WTC11 (cell line): ENCODE results near the gene MCF2L. TPM values are rescaled to one million over a fixed set of nuclear protein-coding genes. Genes with fewer than 3 reads are reported as not detected.

Experiments
- ATAC-seq: fragments of 200-7000 bp; cut with Tn5 transposase; 2 replicates; pipeline ENCODE4 v1.10.0; 2021; ENCODE audit warnings: mild to moderate bottlenecking, moderate library complexity
- CTCF ChIA-PET: fragments of 300-600 bp; sonication (Branson Sonifier 250); formaldehyde crosslinking; loops from one replicate; lab custom pipeline; 2021; ENCODE audit warnings: antibody characterized with exemption; lab: Charles Lee
- POLR2A ChIA-PET: fragments of 350-600 bp; sonication (Branson Sonifier 250); formaldehyde crosslinking; loops from one replicate; lab custom pipeline; 2021; ENCODE audit warnings: antibody characterized with exemption; lab: Charles Lee
- DNase-seq: peaks from one replicate; pipeline ENCODE4 v3.0.0; 2021; ENCODE audit warnings: low spot score
- H3K27ac Mint-ChIP-seq: 2 replicates; pipeline ENCODE4 v1.8.0; 2021; ENCODE audit warnings: mixed read lengths
- H3K27me3 Mint-ChIP-seq: 2 replicates; pipeline ENCODE4 v1.8.0; 2021; ENCODE audit warnings: low read depth, mild to moderate bottlenecking, moderate library complexity, mixed read lengths
- H3K36me3 Mint-ChIP-seq: 2 replicates; pipeline ENCODE4 v1.8.0; 2021; ENCODE audit warnings: mixed read lengths
- H3K4me1 Mint-ChIP-seq: 2 replicates; pipeline ENCODE4 v1.8.0; 2022; ENCODE audit warnings: mixed read lengths
- H3K4me3 Mint-ChIP-seq: 2 replicates; pipeline ENCODE4 v1.8.0; 2021; ENCODE audit warnings: mild to moderate bottlenecking, moderate library complexity, mixed read lengths
- H3K9me3 Mint-ChIP-seq: 2 replicates; pipeline ENCODE4 v1.8.0; 2021; ENCODE audit warnings: mixed read lengths
- ATF1 ChIP-seq: sonication (generic); formaldehyde crosslinking; IDR thresholded peaks from 2 replicates; pipeline ENCODE4 v1.8.1; 2023; ENCODE audit warnings: mild to moderate bottlenecking, moderate library complexity, missing genetic modification reagents
- CREB1 ChIP-seq: sonication (generic); formaldehyde crosslinking; IDR thresholded peaks from 2 replicates; pipeline ENCODE4 v1.8.0; 2023; ENCODE audit warnings: mild to moderate bottlenecking, missing genetic modification reagents
- CTCF ChIP-seq: fragments of 200-600 bp; IDR thresholded peaks from 2 replicates; pipeline ENCODE4 v1.8.0; 2022; ENCODE audit warnings: antibody characterized with exemption
- E2F1 ChIP-seq: sonication (generic); formaldehyde crosslinking; IDR thresholded peaks from 2 replicates; pipeline ENCODE4 v1.8.0; 2022; ENCODE audit warnings: mild to moderate bottlenecking, missing genetic modification reagents
- FOXK1 ChIP-seq: sonication (generic); formaldehyde crosslinking; IDR thresholded peaks from 2 replicates; pipeline ENCODE4 v1.8.0; 2022; ENCODE audit warnings: mild to moderate bottlenecking, moderate library complexity, missing genetic modification reagents
- GRHL2 ChIP-seq: fragments of 250-450 bp; sonication (Bioruptor Pico); IDR thresholded peaks from 2 replicates; pipeline ENCODE4 v1.8.0; 2022; ENCODE audit warnings: mild to moderate bottlenecking, moderate library complexity; ENCODE audit not compliant: insufficient replicate concordance, severe bottlenecking
- GTF2I ChIP-seq: fragments of 250-450 bp; sonication (Bioruptor Pico); conservative IDR thresholded peaks from 2 replicates; pipeline ENCODE4 v1.4.0; 2021; ENCODE audit warnings: mild to moderate bottlenecking
- MLX ChIP-seq: sonication (generic); formaldehyde crosslinking; IDR thresholded peaks from 2 replicates; pipeline ENCODE4 v1.8.1; 2023; ENCODE audit warnings: mild to moderate bottlenecking, missing genetic modification reagents, moderate library complexity
- RELA ChIP-seq: sonication (generic); formaldehyde crosslinking; IDR thresholded peaks from 2 replicates; pipeline ENCODE4 v1.8.1; 2022; ENCODE audit warnings: missing genetic modification reagents, mild to moderate bottlenecking, borderline replicate concordance
- SMAD3 ChIP-seq: sonication (generic); formaldehyde crosslinking; IDR thresholded peaks from 2 replicates; pipeline ENCODE4 v1.8.0; 2022; ENCODE audit warnings: missing genetic modification reagents, mild to moderate bottlenecking, borderline replicate concordance
- SOX15 ChIP-seq: fragments of 250-450 bp; sonication (Bioruptor Pico); IDR thresholded peaks from 2 replicates; pipeline ENCODE4 v1.9.0; 2021; ENCODE audit warnings: mild to moderate bottlenecking
- STAT6 ChIP-seq: sonication (generic); formaldehyde crosslinking; conservative IDR thresholded peaks from 2 replicates; pipeline ENCODE4 v1.8.1; 2023; ENCODE audit warnings: mild to moderate bottlenecking, low read depth, missing genetic modification reagents, moderate library complexity
- TCF7 ChIP-seq: sonication (generic); formaldehyde crosslinking; IDR thresholded peaks from 2 replicates; pipeline ENCODE4 v1.8.0; 2022; ENCODE audit warnings: mild to moderate bottlenecking, low read depth, missing genetic modification reagents, moderate library complexity
- TEAD1 ChIP-seq: sonication (generic); formaldehyde crosslinking; IDR thresholded peaks from 2 replicates; pipeline ENCODE4 v1.8.0; 2022; ENCODE audit warnings: mild to moderate bottlenecking, missing genetic modification reagents
- TP53 ChIP-seq: sonication (generic); formaldehyde crosslinking; IDR thresholded peaks from 2 replicates; pipeline ENCODE4 v1.8.1; 2023; ENCODE audit warnings: mild to moderate bottlenecking, missing genetic modification reagents
- ZBTB21 ChIP-seq: sonication (generic); formaldehyde crosslinking; IDR thresholded peaks from 2 replicates; pipeline ENCODE4 v1.8.1; 2023; ENCODE audit warnings: mild to moderate bottlenecking, missing genetic modification reagents, borderline replicate concordance
- ZNF232 ChIP-seq: sonication (generic); formaldehyde crosslinking; IDR thresholded peaks from 2 replicates; pipeline ENCODE4 v1.8.0; 2022; ENCODE audit warnings: mild to moderate bottlenecking, missing genetic modification reagents
- ZNF396 ChIP-seq: fragments of 250-450 bp; sonication (Bioruptor Pico); IDR thresholded peaks from 2 replicates; pipeline ENCODE4 v1.8.0; 2021; ENCODE audit warnings: mild to moderate bottlenecking, moderate library complexity, borderline replicate concordance
- ZNF532 ChIP-seq: fragments of 250-450 bp; sonication (Bioruptor Pico); IDR thresholded peaks from 2 replicates; pipeline ENCODE4 v1.9.0; 2021; ENCODE audit warnings: mild to moderate bottlenecking, borderline replicate concordance
- total RNA-seq: library from RNA; stranded (reverse); gene quantifications from 3 replicates; pipeline ENCODE4 v1.2.3, GENCODE V29; 2021
- TF ChIP-seq, protein P1 (sequence below): sonication (generic); formaldehyde crosslinking; conservative IDR thresholded peaks from 2 replicates; pipeline ENCODE4 v1.8.1; 2022; ENCODE audit warnings: mild to moderate bottlenecking, missing genetic modification reagents
- TF ChIP-seq, protein P2 (sequence below): sonication (generic); formaldehyde crosslinking; IDR thresholded peaks from 2 replicates; pipeline ENCODE4 v1.8.1; 2023; ENCODE audit warnings: mild to moderate bottlenecking, missing genetic modification reagents

The MCF2L gene
- total RNA-seq, 1 experiment from 2014 or later = 34.8 TPM

DNA sequence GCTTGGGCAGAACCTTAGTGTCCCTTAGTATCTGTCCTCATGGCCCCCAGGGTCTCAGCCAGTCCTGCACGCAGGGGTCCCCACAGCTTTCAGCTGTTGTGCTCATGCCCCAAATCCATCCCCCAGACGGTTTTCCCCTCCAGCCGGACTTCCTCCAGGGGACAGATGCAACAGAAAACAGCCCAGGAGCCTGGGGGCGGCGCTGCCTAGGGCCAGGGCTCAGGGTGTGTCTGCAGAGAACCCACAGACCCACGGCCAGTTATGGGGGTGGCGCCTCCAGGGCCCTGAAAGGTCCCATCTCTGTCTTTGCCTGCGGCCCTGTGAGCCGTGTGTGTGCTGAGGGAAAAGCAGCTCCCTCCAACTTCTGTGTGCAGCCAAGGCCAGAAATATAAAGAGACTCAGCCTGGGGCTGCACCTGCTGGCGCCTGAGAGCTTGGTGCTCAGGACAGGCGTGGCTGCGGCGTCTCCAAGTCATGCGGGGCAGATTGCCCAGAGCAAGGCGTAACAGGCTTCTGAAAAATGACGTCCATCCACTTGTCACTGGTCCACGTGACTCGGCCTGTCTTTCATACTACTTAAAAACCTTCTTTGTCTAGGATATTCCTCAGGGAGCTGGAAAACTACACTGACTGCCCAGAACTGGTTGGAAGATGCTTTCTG lies 114.5 kb downstream of the MCF2L start:
- Mint-ChIP-seq H3K9me3 (no peaks in the 10 kb centered on the region), H3K27ac (no peak overlapping the region), H3K36me3 (peaks cover 6% of the 10 kb centered on the region), H3K27me3 (no peaks in the 10 kb centered on the region), H3K4me3 (no peak overlapping the region), H3K4me1 (no peaks in the 10 kb centered on the region)
- POLR2A ChIA-PET = no interaction called here
- TF ChIP-seq SOX15 (CRISPR knock-in tag) (no peak), MLX (no peak), TP53 (CRISPR knock-in tag) (no peak), RELA (CRISPR knock-in tag) (no peak), SMAD3 (CRISPR knock-in tag) (no peak), GRHL2 (CRISPR knock-in tag) (no peak), ZNF396 (no peak), TCF7 (CRISPR knock-in tag) (no peak), ZNF232 (CRISPR knock-in tag) (no peak), ZBTB21 (CRISPR knock-in tag) (no peak), CTCF (no peak), FOXK1 (CRISPR knock-in tag) (no peak), STAT6 (no peak), GTF2I (CRISPR knock-in tag) (no peak)
- TF ChIP-seq, protein P1, sequence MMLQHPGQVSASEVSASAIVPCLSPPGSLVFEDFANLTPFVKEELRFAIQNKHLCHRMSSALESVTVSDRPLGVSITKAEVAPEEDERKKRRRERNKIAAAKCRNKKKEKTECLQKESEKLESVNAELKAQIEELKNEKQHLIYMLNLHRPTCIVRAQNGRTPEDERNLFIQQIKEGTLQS (CRISPR knock-in tag) = no peak
- no peak for DNase-seq
- CTCF ChIA-PET = interaction anchor here (0.9 kb wide), 1 partner anchor 54 kb away, joined by 3 read pairs; no protein-coding TSS in a partner anchor
- no peak for ATAC-seq

DNA sequence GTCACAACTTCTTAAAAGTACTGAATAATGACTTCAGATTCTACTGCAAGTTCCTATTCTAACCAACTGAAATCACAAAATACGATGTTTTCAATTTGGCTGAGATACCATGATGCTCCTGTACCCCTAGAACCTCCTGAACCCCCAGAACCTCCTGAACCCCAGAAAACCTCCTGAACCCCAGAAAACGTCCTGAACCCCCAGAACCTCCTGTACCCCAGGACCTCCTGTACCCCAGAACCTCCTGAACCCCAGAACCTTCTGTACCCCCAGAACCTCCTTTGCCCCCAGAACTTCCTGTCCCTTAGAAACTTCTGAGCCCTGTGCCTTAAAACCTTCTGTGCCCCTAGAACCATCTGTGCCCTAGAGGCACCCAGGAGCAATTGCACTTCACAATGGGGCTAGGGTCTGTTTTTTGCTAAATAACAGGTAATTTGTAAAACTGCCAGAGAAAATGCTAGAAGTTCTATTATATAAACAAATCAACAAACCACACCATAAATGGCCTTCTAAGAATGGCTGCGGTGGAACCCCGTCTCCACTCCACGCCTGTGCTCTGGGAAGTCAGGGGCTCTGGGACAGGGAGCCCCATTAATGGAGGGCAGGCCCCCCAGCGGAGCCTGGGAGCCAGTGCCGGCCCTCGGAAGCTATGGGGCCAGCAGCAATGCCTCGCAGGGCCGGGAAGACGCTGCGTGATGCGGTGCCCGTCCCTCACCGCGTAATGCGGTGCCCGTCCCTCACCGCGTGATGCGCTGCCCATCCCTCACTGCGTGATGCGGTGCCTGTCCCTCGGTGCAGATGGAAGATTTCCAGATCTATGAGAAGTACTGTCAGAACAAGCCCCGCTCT lies 115.3 kb downstream of the MCF2L start:
- Mint-ChIP-seq H3K4me3 (no peak overlapping the region), H3K36me3 (peaks cover 6% of the 10 kb centered on the region), H3K4me1 (no peaks in the 10 kb centered on the region), H3K9me3 (no peaks in the 10 kb centered on the region), H3K27me3 (no peaks in the 10 kb centered on the region), H3K27ac (no peak overlapping the region)
- no peak; the same call in 1 of the 2 replicates for ATAC-seq
- ChIA-PET POLR2A (no interaction called here), CTCF (interaction anchor here (0.9 to 2.9 kb wide), 3 partner anchors 8 to 55 kb away, joined by 3 to 17 read pairs (median 16); no protein-coding TSS in a partner anchor)
- no peak for DNase-seq
- TF ChIP-seq TEAD1 (CRISPR knock-in tag) (no peak), ATF1 (no peak), ZNF532 (CRISPR knock-in tag) (no peak), E2F1 (CRISPR knock-in tag) (no peak), ZNF232 (CRISPR knock-in tag) (no peak), CREB1 (no peak)
- TF ChIP-seq, protein P2, sequence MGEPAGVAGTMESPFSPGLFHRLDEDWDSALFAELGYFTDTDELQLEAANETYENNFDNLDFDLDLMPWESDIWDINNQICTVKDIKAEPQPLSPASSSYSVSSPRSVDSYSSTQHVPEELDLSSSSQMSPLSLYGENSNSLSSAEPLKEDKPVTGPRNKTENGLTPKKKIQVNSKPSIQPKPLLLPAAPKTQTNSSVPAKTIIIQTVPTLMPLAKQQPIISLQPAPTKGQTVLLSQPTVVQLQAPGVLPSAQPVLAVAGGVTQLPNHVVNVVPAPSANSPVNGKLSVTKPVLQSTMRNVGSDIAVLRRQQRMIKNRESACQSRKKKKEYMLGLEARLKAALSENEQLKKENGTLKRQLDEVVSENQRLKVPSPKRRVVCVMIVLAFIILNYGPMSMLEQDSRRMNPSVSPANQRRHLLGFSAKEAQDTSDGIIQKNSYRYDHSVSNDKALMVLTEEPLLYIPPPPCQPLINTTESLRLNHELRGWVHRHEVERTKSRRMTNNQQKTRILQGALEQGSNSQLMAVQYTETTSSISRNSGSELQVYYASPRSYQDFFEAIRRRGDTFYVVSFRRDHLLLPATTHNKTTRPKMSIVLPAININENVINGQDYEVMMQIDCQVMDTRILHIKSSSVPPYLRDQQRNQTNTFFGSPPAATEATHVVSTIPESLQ (CRISPR knock-in tag) = no peak
